ENCODE results near the gene AUH.
A peak's percentile ranks its signal among the peaks of the same experiment; 100 is the strongest.

Gene AUH

GRCh38 chr9:91219557-91219956 lies 142.2 kb downstream of the AUH start:
- Mint-ChIP-seq H3K27ac (no peak overlapping the region), H3K27me3 (no peaks in the 10 kb centered on the region), H3K4me1 (ENCODE audit: low read depth) (peaks cover 42% of the 10 kb centered on the region), H3K4me3 (no peak overlapping the region), H3K36me3 (ENCODE audit: low read depth) (peaks cover 69% of the 10 kb centered on the region), H3K9me3 (peaks cover 10% of the 10 kb centered on the region)
- DNase-seq = no peak

GRCh38 chr9:91217388-91217787 lies 144.3 kb downstream of the AUH start:
- peaks cover 32% of the 10 kb centered on the region for H3K4me1 Mint-ChIP-seq (ENCODE audit: low read depth)
- no peak for DNase-seq
- H3K4me3 Mint-ChIP-seq = no peak overlapping the region
- H3K9me3 Mint-ChIP-seq = no peaks in the 10 kb centered on the region
- peaks cover 75% of the 10 kb centered on the region for H3K36me3 Mint-ChIP-seq (ENCODE audit: low read depth)
- no peak overlapping the region for H3K27ac Mint-ChIP-seq
- H3K27me3 Mint-ChIP-seq = no peaks in the 10 kb centered on the region

GRCh38 chr9:91214867-91215266 lies 146.9 kb downstream of the AUH start:
- Mint-ChIP-seq H3K4me3 (no peak overlapping the region), H3K4me1 (ENCODE audit: low read depth) (peaks cover 32% of the 10 kb centered on the region), H3K27ac (no peak overlapping the region), H3K36me3 (ENCODE audit: low read depth) (peaks cover 71% of the 10 kb centered on the region), H3K9me3 (peaks cover 3% of the 10 kb centered on the region), H3K27me3 (no peaks in the 10 kb centered on the region)
- DNase-seq = no peak

GRCh38 chr9:91214086-91214485 lies 147.6 kb downstream of the AUH start:
- Mint-ChIP-seq H3K4me3 (no peak overlapping the region), H3K27me3 (no peaks in the 10 kb centered on the region), H3K4me1 (ENCODE audit: low read depth) (peaks cover 36% of the 10 kb centered on the region), H3K36me3 (ENCODE audit: low read depth) (peaks cover 68% of the 10 kb centered on the region), H3K9me3 (peaks cover 7% of the 10 kb centered on the region), H3K27ac (no peak overlapping the region)
- DNase-seq = no peak

- H3K27me3 Mint-ChIP-seq = no peaks in the 10 kb centered on the region
- H3K27ac Mint-ChIP-seq = peak overlapping the region; percentile 92
- peaks cover 50% of the 10 kb centered on the region for H3K4me1 Mint-ChIP-seq (ENCODE audit: low read depth)
- no peak overlapping the region for H3K4me3 Mint-ChIP-seq
- peaks cover 62% of the 10 kb centered on the region for H3K36me3 Mint-ChIP-seq (ENCODE audit: low read depth)
- no peak for DNase-seq
- peaks cover 11% of the 10 kb centered on the region for H3K9me3 Mint-ChIP-seq
These were observed 149.0 kb downstream of the AUH start for GRCh38 chr9:91212596-91213243.

- DNase-seq = no peak
- H3K4me3 Mint-ChIP-seq = no peak overlapping the region
These were observed 149.8 kb downstream of the AUH start for GRCh38 chr9:91211919-91212318.

GRCh38 chr9:91211414-91211813 lies 150.3 kb downstream of the AUH start:
- Mint-ChIP-seq H3K4me1 (ENCODE audit: low read depth) (peaks cover 63% of the 10 kb centered on the region), H3K27ac (peak overlapping the region; percentile 92), H3K4me3 (no peak overlapping the region), H3K9me3 (peaks cover 16% of the 10 kb centered on the region), H3K36me3 (ENCODE audit: low read depth) (peaks cover 57% of the 10 kb centered on the region), H3K27me3 (no peaks in the 10 kb centered on the region)
- DNase-seq = no peak

More at GRCh38 chr9:91211919-91212318, 149.8 kb downstream of the AUH start:
- Mint-ChIP-seq H3K27me3 (no peaks in the 10 kb centered on the region), H3K27ac (peak overlapping the region; percentile 92), H3K9me3 (peaks cover 14% of the 10 kb centered on the region), H3K4me1 (ENCODE audit: low read depth) (peaks cover 58% of the 10 kb centered on the region), H3K36me3 (ENCODE audit: low read depth) (peaks cover 60% of the 10 kb centered on the region)

GRCh38 chr9:91210318-91210717 lies 151.4 kb downstream of the AUH start:
- peaks cover 72% of the 10 kb centered on the region for H3K4me1 Mint-ChIP-seq (ENCODE audit: low read depth)

GRCh38 chr9:91208837-91209236 lies 152.9 kb downstream of the AUH start:
- Mint-ChIP-seq H3K27ac (peak overlapping the region; percentile 98), H3K9me3 (peaks cover 26% of the 10 kb centered on the region), H3K4me1 (ENCODE audit: low read depth) (peaks cover 81% of the 10 kb centered on the region), H3K4me3 (peak overlapping the region; percentile 11), H3K36me3 (ENCODE audit: low read depth) (peaks cover 65% of the 10 kb centered on the region), H3K27me3 (no peaks in the 10 kb centered on the region)
- no peak for DNase-seq

More at GRCh38 chr9:91210318-91210717, 151.4 kb downstream of the AUH start:
- DNase-seq = no peak
- peaks cover 21% of the 10 kb centered on the region for H3K9me3 Mint-ChIP-seq
- peak overlapping the region; percentile 38 for H3K27ac Mint-ChIP-seq
- no peak overlapping the region for H3K4me3 Mint-ChIP-seq
- H3K36me3 Mint-ChIP-seq (ENCODE audit: low read depth) = peaks cover 64% of the 10 kb centered on the region
- H3K27me3 Mint-ChIP-seq = no peaks in the 10 kb centered on the region

- Mint-ChIP-seq H3K4me3 (peak overlapping the region; percentile 38), H3K27me3 (no peaks in the 10 kb centered on the region), H3K9me3 (peaks cover 28% of the 10 kb centered on the region), H3K27ac (peak overlapping the region; percentile 98), H3K4me1 (ENCODE audit: low read depth) (peaks cover 81% of the 10 kb centered on the region), H3K36me3 (ENCODE audit: low read depth) (peaks cover 62% of the 10 kb centered on the region)
- DNase-seq = no peak
These were observed 153.3 kb downstream of the AUH start for GRCh38 chr9:91208419-91208745.

GRCh38 chr9:91207729-91208418 lies 153.8 kb downstream of the AUH start:
- Mint-ChIP-seq H3K9me3 (peaks cover 31% of the 10 kb centered on the region), H3K27ac (peak overlapping the region; percentile 98), H3K4me3 (peak overlapping the region; percentile 38), H3K27me3 (no peaks in the 10 kb centered on the region), H3K4me1 (ENCODE audit: low read depth) (peaks cover 80% of the 10 kb centered on the region), H3K36me3 (ENCODE audit: low read depth) (peaks cover 61% of the 10 kb centered on the region)
- no peak for DNase-seq

- H3K4me1 Mint-ChIP-seq (ENCODE audit: low read depth) = peaks cover 76% of the 10 kb centered on the region
- peak overlapping the region; percentile 98 for H3K27ac Mint-ChIP-seq
- H3K4me3 Mint-ChIP-seq = peak overlapping the region; percentile 38
- H3K27me3 Mint-ChIP-seq = no peaks in the 10 kb centered on the region
- no peak for DNase-seq
- H3K9me3 Mint-ChIP-seq = peaks cover 32% of the 10 kb centered on the region
- peaks cover 58% of the 10 kb centered on the region for H3K36me3 Mint-ChIP-seq (ENCODE audit: low read depth)
These were observed 154.4 kb downstream of the AUH start for GRCh38 chr9:91207397-91207728.

GRCh38 chr9:91206806-91207205 lies 154.9 kb downstream of the AUH start:
- H3K4me1 Mint-ChIP-seq (ENCODE audit: low read depth) = peaks cover 75% of the 10 kb centered on the region
- no peaks in the 10 kb centered on the region for H3K27me3 Mint-ChIP-seq
- peaks cover 36% of the 10 kb centered on the region for H3K9me3 Mint-ChIP-seq
- H3K27ac Mint-ChIP-seq = peak overlapping the region; percentile 98
- no peak overlapping the region for H3K4me3 Mint-ChIP-seq
- H3K36me3 Mint-ChIP-seq (ENCODE audit: low read depth) = peaks cover 57% of the 10 kb centered on the region
- no peak for DNase-seq

GRCh38 chr9:91202736-91203283 lies 158.9 kb downstream of the AUH start:
- peaks cover 68% of the 10 kb centered on the region for H3K4me1 Mint-ChIP-seq (ENCODE audit: low read depth)
- peaks cover 59% of the 10 kb centered on the region for H3K36me3 Mint-ChIP-seq (ENCODE audit: low read depth)

GRCh38 chr9:91200692-91201336 lies 160.9 kb downstream of the AUH start:
- H3K36me3 Mint-ChIP-seq (ENCODE audit: low read depth) = peaks cover 63% of the 10 kb centered on the region
- no peak for DNase-seq
- H3K4me3 Mint-ChIP-seq = no peak overlapping the region
- no peaks in the 10 kb centered on the region for H3K27me3 Mint-ChIP-seq
- peaks cover 69% of the 10 kb centered on the region for H3K4me1 Mint-ChIP-seq (ENCODE audit: low read depth)
- H3K27ac Mint-ChIP-seq = peak overlapping the region; percentile 47
- H3K9me3 Mint-ChIP-seq = peaks cover 33% of the 10 kb centered on the region

More at GRCh38 chr9:91202736-91203283, 158.9 kb downstream of the AUH start:
- DNase-seq = no peak
- Mint-ChIP-seq H3K9me3 (peaks cover 42% of the 10 kb centered on the region), H3K27me3 (no peaks in the 10 kb centered on the region), H3K4me3 (no peak overlapping the region), H3K27ac (no peak overlapping the region)

All from activated T-cell treated with anti-CD3 and anti-CD28 coated beads, Interleukin-2, amount 50 U/mL, for 24 hours (primary cell).